HepG2 (cell line): Measurements from ENCODE around the gene TMEM198. TPM values are rescaled to one million over a fixed set of nuclear protein-coding genes. Genes with fewer than 3 reads are reported as not detected.

Source experiments
- AGO2 ChIP-seq: fragments of 200-400 bp; formaldehyde crosslinking; optimal IDR thresholded peaks from 2 replicates; pipeline ENCODE3; 2017; ENCODE audit warnings: mild to moderate bottlenecking, low read depth, low read length, moderate library complexity
- ATF6 ChIP-seq: sonication (generic); formaldehyde crosslinking; conservative IDR thresholded peaks from 2 replicates; pipeline ENCODE4 v1.4.0; 2020; ENCODE audit warnings: missing genetic modification reagents
- EP300 ChIP-seq, 3 experiments: sonication (generic) in 1 of 3; formaldehyde crosslinking in 1 of 3; IDR thresholded peaks; 2 replicates each; pipeline versions ENCODE4 v1.5.1 to v1.6.1; 2011 to 2020; ENCODE audit warnings: low read depth in 2 of 3, low read length in 2 of 3, borderline replicate concordance in 1 of 3, improper control_type of control experiment in 1 of 3, mild to moderate bottlenecking in 1 of 3, missing genetic modification reagents in 1 of 3, moderate library complexity in 1 of 3
- GTF2F1 ChIP-seq: fragments of 150-350 bp; IDR thresholded peaks from 2 replicates; pipeline ENCODE4 v1.6.1; 2014; ENCODE audit warnings: low read length
- HOXA5 ChIP-seq: sonication (generic); formaldehyde crosslinking; IDR thresholded peaks from 2 replicates; pipeline ENCODE4 v1.4.0; 2020; ENCODE audit warnings: missing genetic modification reagents
- IKZF5 ChIP-seq: IDR thresholded peaks from 2 replicates; pipeline ENCODE4 v1.6.1; 2018; ENCODE audit warnings: missing genetic modification reagents, mild to moderate bottlenecking, missing compliant biosample characterization
- NONO ChIP-seq, 2 experiments: fragments of 450-650 bp in 1 of 2; sonication (generic) in 1 of 2; formaldehyde crosslinking in 1 of 2; IDR thresholded peaks in 1 of 2; conservative IDR thresholded peaks in 1 of 2; 2 replicates each; pipeline versions ENCODE4 v1.6.1 to v1.8.0; 2017 to 2022; ENCODE audit warnings: mild to moderate bottlenecking in 1 of 2, missing genetic modification reagents in 1 of 2, moderate library complexity in 1 of 2
- PAX8 ChIP-seq: sonication (generic); formaldehyde crosslinking; IDR thresholded peaks from 2 replicates; pipeline ENCODE4 v1.8.0; 2022; ENCODE audit warnings: mild to moderate bottlenecking, missing genetic modification reagents, borderline replicate concordance
- REPIN1 ChIP-seq: sonication (generic); formaldehyde crosslinking; IDR thresholded peaks from 2 replicates; pipeline ENCODE4 v1.8.0; 2022; ENCODE audit warnings: missing genetic modification reagents, low read depth, mild to moderate bottlenecking, borderline replicate concordance
- TAF15 ChIP-seq: fragments of 200-400 bp; formaldehyde crosslinking; IDR thresholded peaks from one replicate; pipeline ENCODE4 v1.6.1; 2018; ENCODE audit warnings: mild to moderate bottlenecking, low read depth, low read length; ENCODE audit not compliant: poor library complexity, severe bottlenecking
- YEATS4 ChIP-seq: sonication (generic); formaldehyde crosslinking; IDR thresholded peaks from 2 replicates; pipeline ENCODE4 v1.4.0; 2020; ENCODE audit warnings: missing genetic modification reagents, borderline replicate concordance
- ZBTB2 ChIP-seq: sonication (generic); formaldehyde crosslinking; IDR thresholded peaks from 2 replicates; pipeline ENCODE4 v1.8.0; 2022; ENCODE audit warnings: low read depth, missing genetic modification reagents
- ZKSCAN5 ChIP-seq: sonication (generic); formaldehyde crosslinking; IDR thresholded peaks from 2 replicates; pipeline ENCODE4 v1.5.1; 2020; ENCODE audit warnings: mild to moderate bottlenecking, missing genetic modification reagents
- ZNF362 ChIP-seq: sonication (generic); formaldehyde crosslinking; IDR thresholded peaks from 2 replicates; pipeline ENCODE4 v1.4.0; 2020; ENCODE audit warnings: missing genetic modification reagents, mild to moderate bottlenecking, borderline replicate concordance
- ZNF615 ChIP-seq: sonication (generic); formaldehyde crosslinking; IDR thresholded peaks from 2 replicates; pipeline ENCODE4 v1.5.0; 2020; ENCODE audit warnings: mild to moderate bottlenecking, missing genetic modification reagents, borderline replicate concordance
- ZNF839 ChIP-seq: sonication (generic); formaldehyde crosslinking; IDR thresholded peaks from 2 replicates; pipeline ENCODE4 v1.4.0; 2020; ENCODE audit warnings: missing genetic modification reagents, mild to moderate bottlenecking, borderline replicate concordance
- ZSCAN21 ChIP-seq: sonication (generic); formaldehyde crosslinking; IDR thresholded peaks from 2 replicates; pipeline ENCODE4 v1.8.0; 2022; ENCODE audit warnings: mild to moderate bottlenecking, missing genetic modification reagents, moderate library complexity, borderline replicate concordance
- ZZZ3 ChIP-seq: sonication (generic); formaldehyde crosslinking; IDR thresholded peaks from 2 replicates; pipeline ENCODE4 v1.4.0; 2020; ENCODE audit warnings: missing genetic modification reagents, mild to moderate bottlenecking, borderline replicate concordance
- polyA plus RNA-seq, 8 experiments: library from polyadenylated mRNA; depleted of rRNA in 3 of 8; stranded (reverse) in 7 of 8; unstranded in 1 of 8; fragments of >200 nt; fragmentation: Illumina TruSeq in 4 of 8; extraction: Trizol in 4 of 8; gene quantifications; 2 replicates each; pipeline versions ENCODE4 v1.2.1 to v1.2.3, GENCODE V29; 2011 to 2016; ENCODE audit warnings: low read depth in 4 of 8, missing spikeins in 1 of 8, mixed read lengths in 1 of 8; ENCODE audit not compliant: insufficient read depth in 1 of 8
- total RNA-seq, 5 experiments: library from RNA; depleted of rRNA; stranded (reverse); fragments of >200 nt; fragmentation: Illumina TruSeq; extraction: Trizol; gene quantifications; 2 replicates each; pipeline ENCODE4 v1.2.3, GENCODE V29; 2016; ENCODE audit warnings: low read depth in 1 of 5
- TF ChIP-seq, protein P1 (sequence below): sonication (generic); formaldehyde crosslinking; IDR thresholded peaks from 2 replicates; pipeline ENCODE4 v1.4.0; 2020; ENCODE audit warnings: missing genetic modification reagents

Gene TMEM198
- total and polyA plus RNA-seq, 2 of the 13 experiments (the other 11 are each of a cell fraction or from before 2014, with no cell fraction given): 17.3 to 23.5 TPM

- no peak for TF ChIP-seq ZNF362
- TF ChIP-seq, protein P1, sequence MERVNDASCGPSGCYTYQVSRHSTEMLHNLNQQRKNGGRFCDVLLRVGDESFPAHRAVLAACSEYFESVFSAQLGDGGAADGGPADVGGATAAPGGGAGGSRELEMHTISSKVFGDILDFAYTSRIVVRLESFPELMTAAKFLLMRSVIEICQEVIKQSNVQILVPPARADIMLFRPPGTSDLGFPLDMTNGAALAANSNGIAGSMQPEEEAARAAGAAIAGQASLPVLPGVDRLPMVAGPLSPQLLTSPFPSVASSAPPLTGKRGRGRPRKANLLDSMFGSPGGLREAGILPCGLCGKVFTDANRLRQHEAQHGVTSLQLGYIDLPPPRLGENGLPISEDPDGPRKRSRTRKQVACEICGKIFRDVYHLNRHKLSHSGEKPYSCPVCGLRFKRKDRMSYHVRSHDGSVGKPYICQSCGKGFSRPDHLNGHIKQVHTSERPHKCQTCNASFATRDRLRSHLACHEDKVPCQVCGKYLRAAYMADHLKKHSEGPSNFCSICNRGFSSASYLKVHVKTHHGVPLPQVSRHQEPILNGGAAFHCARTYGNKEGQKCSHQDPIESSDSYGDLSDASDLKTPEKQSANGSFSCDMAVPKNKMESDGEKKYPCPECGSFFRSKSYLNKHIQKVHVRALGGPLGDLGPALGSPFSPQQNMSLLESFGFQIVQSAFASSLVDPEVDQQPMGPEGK: peak; percentile 21; the same call in 1 of the 2 replicates
- no peak for TF ChIP-seq TAF15
- TF ChIP-seq ZSCAN21 (CRISPR knock-in tag): peak; percentile 77; the same call in 1 of the 2 replicates
- TF ChIP-seq ZNF839 (CRISPR knock-in tag): no peak
- TF ChIP-seq ZNF615 (CRISPR knock-in tag): no peak
- no peak for TF ChIP-seq ZZZ3 (CRISPR knock-in tag)
- no peak for TF ChIP-seq YEATS4 (CRISPR knock-in tag)
- no peak for TF ChIP-seq EP300 (IDR thresholded peaks at IDR 0.05; ENCODE audit: low read depth in 2 of 2, low read length in 2 of 2)
- TF ChIP-seq EP300 (CRISPR knock-in tag; IDR thresholded peaks at IDR 0.05; ENCODE audit: borderline replicate concordance): peak; percentile 45; the same call in 1 of the 2 replicates
- TF ChIP-seq GTF2F1: no peak; the same call in 1 of the 2 replicates
- 0 out of 2 replicates have a peak, but pooled peaks have one; percentile 27 for TF ChIP-seq ZBTB2 (CRISPR knock-in tag)
- no peak for TF ChIP-seq NONO (IDR thresholded peaks at IDR 0.05)
- no peak for TF ChIP-seq NONO (CRISPR knock-in tag; conservative IDR thresholded peaks at IDR 0.05)
- TF ChIP-seq REPIN1 (CRISPR knock-in tag): no peak; the same call in 1 of the 2 replicates
- no peak for TF ChIP-seq PAX8 (CRISPR knock-in tag)
- TF ChIP-seq IKZF5: no peak
- TF ChIP-seq AGO2: peak; percentile 93
- TF ChIP-seq ZKSCAN5 (CRISPR knock-in tag): no peak
- TF ChIP-seq HOXA5 (CRISPR knock-in tag): no peak
- 0 out of 2 replicates have a peak, but pooled peaks have one; percentile 57 for TF ChIP-seq ATF6
These were observed 46.1 kb upstream of the TMEM198 start (continued) for GRCh38 chr2:219497495-219498279.
